Panc1 (cell line): ENCODE results near the gene NUP58.

Experiments
- POLR2AphosphoS5 ChIP-seq: IDR thresholded peaks from 2 replicates; pipeline ENCODE4 v1.6.1; 2012; ENCODE audit warnings: mild to moderate bottlenecking, low read depth, low read length, moderate library complexity
- SIN3A ChIP-seq: IDR thresholded peaks from 2 replicates; pipeline ENCODE4 v1.6.1; 2012; ENCODE audit warnings: low read depth, mild to moderate bottlenecking, low read length, moderate library complexity, borderline replicate concordance; ENCODE audit not compliant: insufficient read depth
- TCF7L2 ChIP-seq: IDR thresholded peaks from 2 replicates; pipeline ENCODE4 v1.6.1; 2011; ENCODE audit warnings: mild to moderate bottlenecking, low read depth, low read length, inconsistent platforms
- TF ChIP-seq, protein P1 (sequence below): fragments of 450-650 bp; IDR thresholded peaks from 2 replicates; pipeline ENCODE4 v1.5.1; 2017; ENCODE audit warnings: mild to moderate bottlenecking
- TF ChIP-seq, protein P2 (sequence below), 2 experiments: IDR thresholded peaks; 2 replicates each; pipeline ENCODE4 v1.6.1; 2011 to 2012; ENCODE audit warnings: low read depth in 2 of 2, control low read depth in 1 of 2, low read length in 1 of 2, mild to moderate bottlenecking in 1 of 2, moderate library complexity in 1 of 2; ENCODE audit not compliant: insufficient read depth in 1 of 2

DNA sequence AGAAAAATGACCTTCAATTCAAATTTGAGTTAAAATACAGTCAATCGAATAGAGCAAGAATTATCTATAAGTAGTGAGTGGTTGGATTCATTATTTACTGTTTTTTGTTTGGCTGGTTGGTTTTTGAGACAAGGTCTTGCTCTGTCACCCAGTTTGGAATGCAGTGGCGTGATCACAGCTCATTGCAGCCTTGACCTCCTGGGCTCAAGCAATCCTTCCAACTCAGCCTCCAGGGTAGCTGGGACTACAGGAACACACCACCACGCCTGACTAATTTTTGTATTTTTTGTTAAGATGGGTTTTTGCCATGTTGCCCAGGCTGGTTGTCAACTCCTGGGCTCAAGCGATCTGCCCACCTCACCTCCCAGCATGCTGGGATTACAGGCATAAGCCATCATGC is 39.2 kb upstream of the NUP58 start:
- TF ChIP-seq, protein P1, sequence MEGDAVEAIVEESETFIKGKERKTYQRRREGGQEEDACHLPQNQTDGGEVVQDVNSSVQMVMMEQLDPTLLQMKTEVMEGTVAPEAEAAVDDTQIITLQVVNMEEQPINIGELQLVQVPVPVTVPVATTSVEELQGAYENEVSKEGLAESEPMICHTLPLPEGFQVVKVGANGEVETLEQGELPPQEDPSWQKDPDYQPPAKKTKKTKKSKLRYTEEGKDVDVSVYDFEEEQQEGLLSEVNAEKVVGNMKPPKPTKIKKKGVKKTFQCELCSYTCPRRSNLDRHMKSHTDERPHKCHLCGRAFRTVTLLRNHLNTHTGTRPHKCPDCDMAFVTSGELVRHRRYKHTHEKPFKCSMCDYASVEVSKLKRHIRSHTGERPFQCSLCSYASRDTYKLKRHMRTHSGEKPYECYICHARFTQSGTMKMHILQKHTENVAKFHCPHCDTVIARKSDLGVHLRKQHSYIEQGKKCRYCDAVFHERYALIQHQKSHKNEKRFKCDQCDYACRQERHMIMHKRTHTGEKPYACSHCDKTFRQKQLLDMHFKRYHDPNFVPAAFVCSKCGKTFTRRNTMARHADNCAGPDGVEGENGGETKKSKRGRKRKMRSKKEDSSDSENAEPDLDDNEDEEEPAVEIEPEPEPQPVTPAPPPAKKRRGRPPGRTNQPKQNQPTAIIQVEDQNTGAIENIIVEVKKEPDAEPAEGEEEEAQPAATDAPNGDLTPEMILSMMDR = no peak
- TF ChIP-seq POLR2AphosphoS5 (no peak), TCF7L2 (no peak), SIN3A (no peak)
- TF ChIP-seq, protein P2, sequence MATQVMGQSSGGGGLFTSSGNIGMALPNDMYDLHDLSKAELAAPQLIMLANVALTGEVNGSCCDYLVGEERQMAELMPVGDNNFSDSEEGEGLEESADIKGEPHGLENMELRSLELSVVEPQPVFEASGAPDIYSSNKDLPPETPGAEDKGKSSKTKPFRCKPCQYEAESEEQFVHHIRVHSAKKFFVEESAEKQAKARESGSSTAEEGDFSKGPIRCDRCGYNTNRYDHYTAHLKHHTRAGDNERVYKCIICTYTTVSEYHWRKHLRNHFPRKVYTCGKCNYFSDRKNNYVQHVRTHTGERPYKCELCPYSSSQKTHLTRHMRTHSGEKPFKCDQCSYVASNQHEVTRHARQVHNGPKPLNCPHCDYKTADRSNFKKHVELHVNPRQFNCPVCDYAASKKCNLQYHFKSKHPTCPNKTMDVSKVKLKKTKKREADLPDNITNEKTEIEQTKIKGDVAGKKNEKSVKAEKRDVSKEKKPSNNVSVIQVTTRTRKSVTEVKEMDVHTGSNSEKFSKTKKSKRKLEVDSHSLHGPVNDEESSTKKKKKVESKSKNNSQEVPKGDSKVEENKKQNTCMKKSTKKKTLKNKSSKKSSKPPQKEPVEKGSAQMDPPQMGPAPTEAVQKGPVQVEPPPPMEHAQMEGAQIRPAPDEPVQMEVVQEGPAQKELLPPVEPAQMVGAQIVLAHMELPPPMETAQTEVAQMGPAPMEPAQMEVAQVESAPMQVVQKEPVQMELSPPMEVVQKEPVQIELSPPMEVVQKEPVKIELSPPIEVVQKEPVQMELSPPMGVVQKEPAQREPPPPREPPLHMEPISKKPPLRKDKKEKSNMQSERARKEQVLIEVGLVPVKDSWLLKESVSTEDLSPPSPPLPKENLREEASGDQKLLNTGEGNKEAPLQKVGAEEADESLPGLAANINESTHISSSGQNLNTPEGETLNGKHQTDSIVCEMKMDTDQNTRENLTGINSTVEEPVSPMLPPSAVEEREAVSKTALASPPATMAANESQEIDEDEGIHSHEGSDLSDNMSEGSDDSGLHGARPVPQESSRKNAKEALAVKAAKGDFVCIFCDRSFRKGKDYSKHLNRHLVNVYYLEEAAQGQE (IDR thresholded peaks at IDR 0.05; ENCODE audit: insufficient read depth in 1 of 2, low read depth in 2 of 2, low read length in 1 of 2) = no peak
